K562 (cell line): ENCODE results near the gene FMC1.

Experiments
- CBFA2T2 ChIP-seq: fragments of 450-650 bp; conservative IDR thresholded peaks from 2 replicates; pipeline ENCODE4 v1.6.1; 2017; ENCODE audit warnings: mild to moderate bottlenecking
- CEBPB ChIP-seq: fragments of 450-650 bp; IDR thresholded peaks from 2 replicates; pipeline ENCODE4 v1.6.1; 2016; ENCODE audit warnings: missing genetic modification characterization, missing compliant biosample characterization
- CTCF ChIP-seq, 3 experiments: IDR thresholded peaks in 2 of 3; conservative IDR thresholded peaks in 1 of 3; 2 replicates each; pipeline ENCODE4 v1.5.1; 2011 to 2012; ENCODE audit warnings: low read length in 3 of 3, mild to moderate bottlenecking in 3 of 3, control low read depth in 2 of 3, improper control_type of control experiment in 1 of 3, inconsistent platforms in 1 of 3, low read depth in 1 of 3, mixed read lengths in 1 of 3, moderate library complexity in 1 of 3; ENCODE audit not compliant: insufficient read depth in 2 of 3
- EZH2 ChIP-seq: IDR thresholded peaks from 2 replicates; pipeline ENCODE4 v1.6.1; 2012; ENCODE audit warnings: low read depth, mild to moderate bottlenecking, inconsistent platforms, low read length, borderline replicate concordance
- POLR2A ChIP-seq: fragments of 450-650 bp; conservative IDR thresholded peaks from 2 replicates; pipeline ENCODE4 v1.6.1; 2016
- SIRT6 ChIP-seq: IDR thresholded peaks from one replicate; pipeline ENCODE4 v1.6.1; 2012; ENCODE audit warnings: low read depth, mild to moderate bottlenecking, control low read depth, inconsistent platforms, low read length, moderate library complexity
- SMARCA4 ChIP-seq: fragments of 450-650 bp; IDR thresholded peaks from 2 replicates; pipeline ENCODE4 v1.6.1; 2016
- ZNF121 ChIP-seq: sonication (generic); formaldehyde crosslinking; conservative IDR thresholded peaks from 2 replicates; pipeline ENCODE4 v1.8.0; 2022; ENCODE audit warnings: missing genetic modification reagents

- TF ChIP-seq CBFA2T2 (no peak), CTCF (IDR thresholded peaks at IDR 0.05 in 2 of 3, conservative IDR thresholded peaks at IDR 0.05 in 1 of 3; ENCODE audit: insufficient read depth in 2 of 3, low read depth in 1 of 3, low read length in 3 of 3) (peak in 2 of 3 experiments; percentile 38 to 65; a peak in 2 of 6 replicates), POLR2A (peak; percentile 100), SMARCA4 (peak; percentile 57; the same call in 1 of the 2 replicates), EZH2 (no peak), ZNF121 (CRISPR knock-in tag) (no peak; the same call in 1 of the 2 replicates), CEBPB (no peak), SIRT6 (peak; percentile 71)
Measured at GRCh38 chr7:139359366-139360209, 18.5 kb downstream of the FMC1 start, which contains the start of gene LUC7L2.
